ENCODE measurements around the gene DOC2A. TPM values are rescaled to one million over a fixed set of nuclear protein-coding genes. Genes with fewer than 3 reads are reported as not detected.
A peak's percentile ranks its signal among the peaks of the same experiment; 100 is the strongest.

Gene DOC2A
- total RNA-seq, 1 donor from 2014 or later = 2.2 TPM

DNA sequence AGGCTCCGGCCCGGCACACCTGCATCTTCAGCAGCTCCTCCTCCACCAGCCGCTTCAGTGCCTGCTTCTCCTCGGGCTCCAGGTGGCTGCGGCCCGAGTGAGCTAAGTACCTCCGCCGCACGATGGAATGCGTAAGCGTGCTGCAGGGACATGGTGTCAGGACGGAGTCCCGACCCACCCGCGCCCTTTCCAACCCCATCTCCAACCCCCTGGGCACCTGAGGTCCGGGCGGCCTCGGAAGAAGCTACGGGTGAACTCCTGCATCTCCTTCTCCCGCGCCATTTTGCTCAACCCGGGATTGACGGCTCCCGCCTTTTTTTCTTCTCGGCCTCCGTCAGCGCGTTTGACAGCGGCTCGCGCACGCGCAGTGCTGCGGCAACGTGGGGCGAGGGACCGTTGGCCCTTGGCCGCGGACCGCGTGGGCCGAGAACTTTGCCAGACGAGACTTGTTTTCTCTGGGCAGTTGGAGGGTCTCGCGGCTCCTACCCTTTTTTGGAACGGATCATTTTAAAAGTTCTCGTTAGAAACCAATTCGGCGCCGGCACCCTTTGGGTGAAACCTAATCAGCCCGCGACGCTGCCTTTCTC is 15.4 kb downstream of the DOC2A start, which contains the start of gene HIRIP3:
TSS of gene HIRIP3 (minus strand) at position 294 of the 587 bp plus-strand sequence. CDS start at position 282, 12 bp downstream.
- TF ChIP-seq, protein P1, sequence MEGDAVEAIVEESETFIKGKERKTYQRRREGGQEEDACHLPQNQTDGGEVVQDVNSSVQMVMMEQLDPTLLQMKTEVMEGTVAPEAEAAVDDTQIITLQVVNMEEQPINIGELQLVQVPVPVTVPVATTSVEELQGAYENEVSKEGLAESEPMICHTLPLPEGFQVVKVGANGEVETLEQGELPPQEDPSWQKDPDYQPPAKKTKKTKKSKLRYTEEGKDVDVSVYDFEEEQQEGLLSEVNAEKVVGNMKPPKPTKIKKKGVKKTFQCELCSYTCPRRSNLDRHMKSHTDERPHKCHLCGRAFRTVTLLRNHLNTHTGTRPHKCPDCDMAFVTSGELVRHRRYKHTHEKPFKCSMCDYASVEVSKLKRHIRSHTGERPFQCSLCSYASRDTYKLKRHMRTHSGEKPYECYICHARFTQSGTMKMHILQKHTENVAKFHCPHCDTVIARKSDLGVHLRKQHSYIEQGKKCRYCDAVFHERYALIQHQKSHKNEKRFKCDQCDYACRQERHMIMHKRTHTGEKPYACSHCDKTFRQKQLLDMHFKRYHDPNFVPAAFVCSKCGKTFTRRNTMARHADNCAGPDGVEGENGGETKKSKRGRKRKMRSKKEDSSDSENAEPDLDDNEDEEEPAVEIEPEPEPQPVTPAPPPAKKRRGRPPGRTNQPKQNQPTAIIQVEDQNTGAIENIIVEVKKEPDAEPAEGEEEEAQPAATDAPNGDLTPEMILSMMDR (IDR thresholded peaks at IDR 0.05) = no peak
- TF ChIP-seq POLR2A (IDR thresholded peaks at IDR 0.05) = peak in 1 of 2 donors; percentile 32
- intact Hi-C loops (cut with DNase I) = loop anchor here (2.0 to 5.0 kb wide), 2 partner anchors 21 to 183 kb away; partner anchors contain the start of gene PRRT2
- no peaks in the 10 kb centered on the region for H3K9me3 ChIP-seq
- H3K4me3 ChIP-seq = peak within 1 kb of the TSS; percentile 79 to 91
- H3K27ac ChIP-seq = peak within 1 kb of the TSS; percentile 89
- no peaks in the 10 kb centered on the region for H3K27me3 ChIP-seq
- H3K4me1 ChIP-seq = peaks cover 24% of the 10 kb centered on the region
- H3K36me3 ChIP-seq = peaks cover 0 to 30% of the 10 kb centered on the region in 2 donors
- DNase-seq (ENCODE audit: extremely low spot score in 2 of 2) = no peak

DNA sequence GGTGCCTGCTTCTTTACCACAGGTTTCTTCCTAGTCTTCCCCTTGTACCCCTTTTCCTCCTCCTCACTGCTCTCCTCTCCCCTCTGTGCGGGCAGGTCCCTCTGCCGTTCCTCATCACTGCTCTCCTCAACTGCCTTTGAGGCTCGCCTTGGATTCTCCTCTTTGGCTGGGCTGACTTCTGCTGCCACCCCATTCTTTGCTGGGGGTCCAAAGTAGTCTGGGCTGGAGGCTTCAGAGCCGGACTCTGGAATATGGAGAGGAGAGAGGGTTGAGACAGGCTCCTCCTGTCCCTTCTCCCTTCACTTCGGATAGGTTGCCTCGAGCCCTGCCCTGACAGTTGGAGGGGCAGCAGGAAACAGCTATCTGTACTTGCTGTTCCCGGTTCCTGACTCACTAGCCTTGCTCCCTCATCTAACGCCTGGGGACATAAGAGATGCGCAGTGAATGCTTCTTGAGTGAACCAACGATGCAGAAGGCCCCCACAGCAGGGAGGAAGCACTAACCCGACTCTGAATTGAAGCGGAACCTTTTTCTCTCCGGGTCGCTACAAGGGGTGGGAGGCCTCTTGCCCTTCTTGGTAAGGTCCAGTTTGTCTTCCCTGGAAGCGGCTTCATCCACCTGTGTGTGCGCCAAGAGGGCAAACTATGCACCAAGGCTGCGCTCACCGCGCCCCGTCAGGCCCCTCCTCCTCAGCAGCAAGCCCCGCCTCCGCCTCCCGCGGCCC is 16.1 kb downstream of the DOC2A start:
- peak overlapping the region; percentile 89 for H3K27ac ChIP-seq
- H3K4me1 ChIP-seq = peaks cover 24% of the 10 kb centered on the region
- no peak for DNase-seq (ENCODE audit: extremely low spot score in 2 of 2)
- H3K36me3 ChIP-seq = peaks cover 0 to 29% of the 10 kb centered on the region in 2 donors
- peak overlapping the region; percentile 79 to 91 for H3K4me3 ChIP-seq
- H3K9me3 ChIP-seq = no peaks in the 10 kb centered on the region
- intact Hi-C loops (cut with DNase I) = loop anchor here (2.0 to 5.0 kb wide), 2 partner anchors 20 to 182 kb away; partner anchors contain the start of gene PRRT2
- no peak for TF ChIP-seq POLR2A (IDR thresholded peaks at IDR 0.05)
- TF ChIP-seq POLR2AphosphoS5 (IDR thresholded peaks at IDR 0.05; ENCODE audit: insufficient read depth in 1 of 2, low read depth in 1 of 2) = no peak
- TF ChIP-seq, protein P1 (IDR thresholded peaks at IDR 0.05) = no peak
- H3K27me3 ChIP-seq = no peaks in the 10 kb centered on the region

GRCh38 chr16:29993903-29994599 is 16.8 kb downstream of the DOC2A start:
- Histone ChIP-seq H3K9me3 (no peaks in the 10 kb centered on the region), H3K4me3 (peak overlapping the region in 1 of 2 donors; percentile 91), H3K36me3 (peaks cover 0 to 29% of the 10 kb centered on the region in 2 donors), H3K27ac (peak overlapping the region; percentile 24), H3K4me1 (peaks cover 24% of the 10 kb centered on the region), H3K27me3 (no peaks in the 10 kb centered on the region)
- DNase-seq (ENCODE audit: extremely low spot score in 2 of 2) = no peak
- intact Hi-C loops (cut with DNase I) = loop anchor here (2.0 kb wide), 1 partner anchor 19 kb away; no protein-coding TSS in a partner anchor
- no peak for TF ChIP-seq POLR2A (IDR thresholded peaks at IDR 0.05)
- TF ChIP-seq, protein P1 (IDR thresholded peaks at IDR 0.05) = no peak
- no peak for TF ChIP-seq POLR2AphosphoS5 (IDR thresholded peaks at IDR 0.05; ENCODE audit: insufficient read depth in 1 of 2, low read depth in 1 of 2)

DNA sequence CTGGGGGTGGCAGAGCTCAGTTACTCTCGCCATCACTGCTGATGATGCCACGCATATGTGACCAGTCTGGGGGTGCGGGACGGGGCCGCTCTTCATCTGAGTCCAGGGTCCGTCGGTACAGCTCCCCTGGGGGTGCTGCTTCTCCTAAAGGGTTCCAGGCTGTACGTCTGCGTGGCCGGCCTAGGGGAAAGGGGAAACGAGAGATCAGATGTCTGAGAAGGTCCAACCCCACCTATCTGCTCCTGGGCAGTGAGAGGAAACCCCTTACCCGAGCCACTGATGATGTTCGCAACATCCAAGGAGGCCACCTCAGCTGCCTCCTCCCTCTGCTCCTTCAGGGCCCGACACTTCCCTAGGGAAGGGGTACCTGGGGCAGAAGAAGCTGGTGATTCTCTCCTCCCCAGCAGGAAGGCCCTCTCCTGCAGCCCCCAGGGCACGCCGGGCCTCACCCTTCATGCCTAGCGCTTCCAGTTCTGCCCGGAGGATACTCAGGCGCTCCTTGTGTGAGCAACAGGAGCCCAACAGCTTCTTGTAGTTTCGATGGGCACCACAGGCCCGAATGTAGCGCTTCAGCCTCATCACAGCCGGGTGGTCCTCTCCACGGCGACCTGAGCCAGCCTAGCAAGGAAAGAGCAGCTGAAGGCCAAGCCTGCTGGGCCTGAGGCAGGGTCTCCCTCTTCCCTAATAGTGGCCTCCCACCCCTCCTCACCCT is 17.5 kb downstream of the DOC2A start:
- no peak overlapping the region for H3K4me3 ChIP-seq
- intact Hi-C loops (cut with DNase I) = no loop called here
- no peaks in the 10 kb centered on the region for H3K27me3 ChIP-seq
- H3K36me3 ChIP-seq = peaks cover 0 to 31% of the 10 kb centered on the region in 2 donors
- H3K27ac ChIP-seq = no peak overlapping the region
- TF ChIP-seq, protein P1 (IDR thresholded peaks at IDR 0.05) = no peak
- TF ChIP-seq POLR2A (IDR thresholded peaks at IDR 0.05) (no peak), POLR2AphosphoS5 (IDR thresholded peaks at IDR 0.05; ENCODE audit: insufficient read depth in 1 of 2, low read depth in 1 of 2) (no peak)
- peaks cover 24% of the 10 kb centered on the region for H3K4me1 ChIP-seq
- no peak for DNase-seq (ENCODE audit: extremely low spot score in 2 of 2)
- H3K9me3 ChIP-seq = no peaks in the 10 kb centered on the region
